Esophagus squamous epithelium (tissue), 5 donors: ENCODE measurements around the gene UBXN10. TPM values are rescaled to one million over a fixed set of nuclear protein-coding genes. Genes with fewer than 3 reads are reported as not detected.

ENCODE experiments used
- DNase-seq: peaks from one replicate; lab custom pipeline; 2025; lab: John Stamatoyannopoulos, UW
- H3K27ac ChIP-seq, 4 donors: fragments of 200-600 bp; sonication (generic); one replicate each; pipeline ENCODE4 v1.5.1; 2016 to 2019; ENCODE audit warnings: mild to moderate bottlenecking in 1 of 4
- H3K27me3 ChIP-seq, 4 donors: fragments of 200-600 bp; sonication (generic); 1 replicate in 3 of 4; 2 replicates in 1 of 4; pipeline versions ENCODE4 v1.5.1 to v1.6.0; 2017 to 2021; ENCODE audit warnings: antibody characterized with exemption in 1 of 4
- H3K36me3 ChIP-seq, 3 donors: fragments of 200-600 bp; sonication (generic); one replicate each; pipeline ENCODE4 v1.5.1; 2016 to 2019
- H3K4me1 ChIP-seq, 3 donors: fragments of 200-600 bp; sonication (generic); one replicate each; pipeline ENCODE4 v1.5.1; 2017 to 2019
- H3K4me3 ChIP-seq, 4 donors: fragments of 200-600 bp; sonication (generic); 1 replicate in 3 of 4; 2 replicates in 1 of 4; pipeline ENCODE4 v1.5.1; 2016 to 2019; ENCODE audit warnings: mild to moderate bottlenecking in 2 of 4, moderate library complexity in 1 of 4
- H3K9me3 ChIP-seq, 3 donors: fragments of 200-600 bp; sonication (generic); one replicate each; pipeline ENCODE4 v1.5.1; 2016 to 2019
- POLR2A ChIP-seq, 4 donors: fragments of 450-650 bp; IDR thresholded peaks; one replicate each; pipeline ENCODE4 v1.6.1; 2017; ENCODE audit warnings: antibody characterized with exemption in 4 of 4, mild to moderate bottlenecking in 4 of 4, moderate library complexity in 3 of 4
- WGBS, 2 donors: methylation state at CpG; one replicate each; pipeline ENCODE4 v1.1.5; 2018; 5-methylcytosine and 5-hydroxymethylcytosine counted together
- intact Hi-C: fragments of 100-400 bp; cut with DNase I; formaldehyde crosslinking; loops from one replicate; pipeline ENCODE4 v1.15.0; 2022
- total RNA-seq, 4 donors: library from RNA; depleted of rRNA; stranded (reverse); fragments of >200 nt; gene quantifications; one replicate each; pipeline ENCODE4 v1.1.0, GENCODE V29; 2016
- TF ChIP-seq, protein P1 (sequence below), 6 experiments: fragments of 450-650 bp in 4 of 6; fragments of 200-600 bp in 2 of 6; sonication (generic) in 2 of 6; IDR thresholded peaks; one replicate each; pipeline ENCODE4 v1.5.1; 2016 to 2019; ENCODE audit warnings: antibody characterized with exemption in 6 of 6, mild to moderate bottlenecking in 4 of 6, moderate library complexity in 4 of 6
- donor health status: DM: yes; HTN: yes; CAD: no.

Gene UBXN10
- total RNA-seq, 4 donors from 2014 or later, result 0.11 to 5.5 (median 0.81) TPM

GRCh38 chr1:20182415-20182814 lies 3.5 kb upstream of the UBXN10 start:
- no peaks in the 10 kb centered on the region for H3K9me3 ChIP-seq
- H3K4me3 ChIP-seq, result no peak overlapping the region
- intact Hi-C loops, result no loop called here
- H3K4me1 ChIP-seq, result peaks cover 5 to 31% (median 15%) of the 10 kb centered on the region in 3 donors
- TF ChIP-seq, protein P1, sequence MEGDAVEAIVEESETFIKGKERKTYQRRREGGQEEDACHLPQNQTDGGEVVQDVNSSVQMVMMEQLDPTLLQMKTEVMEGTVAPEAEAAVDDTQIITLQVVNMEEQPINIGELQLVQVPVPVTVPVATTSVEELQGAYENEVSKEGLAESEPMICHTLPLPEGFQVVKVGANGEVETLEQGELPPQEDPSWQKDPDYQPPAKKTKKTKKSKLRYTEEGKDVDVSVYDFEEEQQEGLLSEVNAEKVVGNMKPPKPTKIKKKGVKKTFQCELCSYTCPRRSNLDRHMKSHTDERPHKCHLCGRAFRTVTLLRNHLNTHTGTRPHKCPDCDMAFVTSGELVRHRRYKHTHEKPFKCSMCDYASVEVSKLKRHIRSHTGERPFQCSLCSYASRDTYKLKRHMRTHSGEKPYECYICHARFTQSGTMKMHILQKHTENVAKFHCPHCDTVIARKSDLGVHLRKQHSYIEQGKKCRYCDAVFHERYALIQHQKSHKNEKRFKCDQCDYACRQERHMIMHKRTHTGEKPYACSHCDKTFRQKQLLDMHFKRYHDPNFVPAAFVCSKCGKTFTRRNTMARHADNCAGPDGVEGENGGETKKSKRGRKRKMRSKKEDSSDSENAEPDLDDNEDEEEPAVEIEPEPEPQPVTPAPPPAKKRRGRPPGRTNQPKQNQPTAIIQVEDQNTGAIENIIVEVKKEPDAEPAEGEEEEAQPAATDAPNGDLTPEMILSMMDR (IDR thresholded peaks at IDR 0.05), result no peak
- no peak for TF ChIP-seq POLR2A (IDR thresholded peaks at IDR 0.05)
- H3K27ac ChIP-seq, result no peak overlapping the region
- no peak for DNase-seq
- H3K36me3 ChIP-seq, result no peaks in the 10 kb centered on the region
- peaks cover 0 to 50% (median 0%) of the 10 kb centered on the region in 4 donors for H3K27me3 ChIP-seq

- no peak overlapping the region for H3K27ac ChIP-seq
- intact Hi-C loops, result no loop called here
- WGBS, 2 donors, result 66 to 72% methylated on average over 6 of the region's 10 CpGs
Measured at GRCh38 chr1:20183035-20183434, 2.9 kb upstream of the UBXN10 start.

GRCh38 chr1:20183616-20184271 lies 2.2 kb upstream of the UBXN10 start:
- WGBS, 2 donors, result 77 to 83% methylated on average over 12 to 13 of the region's 13 CpGs
- intact Hi-C loops, result no loop called here
- TF ChIP-seq, protein P1 (IDR thresholded peaks at IDR 0.05), result no peak
- TF ChIP-seq POLR2A (IDR thresholded peaks at IDR 0.05), result no peak
- no peak overlapping the region for H3K27ac ChIP-seq
- no peak overlapping the region for H3K4me3 ChIP-seq
- H3K36me3 ChIP-seq, result no peaks in the 10 kb centered on the region
- H3K9me3 ChIP-seq, result no peaks in the 10 kb centered on the region
- peaks cover 5 to 39% (median 18%) of the 10 kb centered on the region in 3 donors for H3K4me1 ChIP-seq
- H3K27me3 ChIP-seq, result peaks cover 0 to 62% (median 0%) of the 10 kb centered on the region in 4 donors
- DNase-seq, result no peak

More at GRCh38 chr1:20183035-20183434, 2.9 kb upstream of the UBXN10 start:
- no peaks in the 10 kb centered on the region for H3K9me3 ChIP-seq
- no peak overlapping the region for H3K4me3 ChIP-seq
- no peak for TF ChIP-seq POLR2A (IDR thresholded peaks at IDR 0.05)
- TF ChIP-seq, protein P1 (IDR thresholded peaks at IDR 0.05), result no peak
- no peak for DNase-seq
- peaks cover 0 to 55% (median 0%) of the 10 kb centered on the region in 4 donors for H3K27me3 ChIP-seq
- no peaks in the 10 kb centered on the region for H3K36me3 ChIP-seq
- peaks cover 5 to 36% (median 18%) of the 10 kb centered on the region in 3 donors for H3K4me1 ChIP-seq

DNA sequence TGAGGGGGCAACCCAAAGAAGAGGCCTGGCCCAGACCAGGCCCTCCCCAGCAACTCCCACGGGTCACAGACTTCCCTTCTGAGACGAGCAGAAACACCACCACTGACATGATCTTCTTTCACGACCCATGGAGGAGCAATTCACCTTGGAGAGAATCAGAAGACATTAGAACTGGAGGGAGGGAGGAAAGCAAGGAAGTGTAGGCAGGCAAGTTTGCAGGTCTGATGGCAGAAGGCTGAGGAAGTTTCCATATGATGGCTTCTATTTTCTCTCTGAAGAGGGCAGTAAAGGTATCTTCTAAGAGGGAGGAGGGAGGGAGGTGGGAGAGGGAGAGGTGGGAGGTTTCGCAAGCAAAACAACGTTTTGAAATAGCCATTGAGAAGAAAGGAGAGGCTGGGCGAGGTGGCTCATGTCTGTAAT lies 1.4 kb upstream of the UBXN10 start:
- peaks cover 5 to 39% (median 18%) of the 10 kb centered on the region in 3 donors for H3K4me1 ChIP-seq
- peak overlapping the region in 2 of 4 donors; percentile 79 to 87 for H3K27ac ChIP-seq
- no peaks in the 10 kb centered on the region for H3K36me3 ChIP-seq
- peaks cover 0 to 70% (median 0%) of the 10 kb centered on the region in 4 donors for H3K27me3 ChIP-seq
- no peak for DNase-seq
- H3K9me3 ChIP-seq, result no peaks in the 10 kb centered on the region
- WGBS, 2 donors, result 63 to 71% methylated on average over 5 to 6 of the region's 6 CpGs
- H3K4me3 ChIP-seq, result no peak overlapping the region
- TF ChIP-seq POLR2A (IDR thresholded peaks at IDR 0.05), result no peak
- TF ChIP-seq, protein P1 (IDR thresholded peaks at IDR 0.05), result no peak
- intact Hi-C loops, result no loop called here

- Histone ChIP-seq H3K9me3 (no peaks in the 10 kb centered on the region), H3K27ac (peak overlapping the region; percentile 55 to 87 (median 80)), H3K4me3 (peak overlapping the region; percentile 23 to 61 (median 49)), H3K36me3 (no peaks in the 10 kb centered on the region), H3K4me1 (peaks cover 5 to 39% (median 18%) of the 10 kb centered on the region in 3 donors), H3K27me3 (peaks cover 0 to 77% (median 0%) of the 10 kb centered on the region in 4 donors)
- intact Hi-C loops, result no loop called here
- no peak for DNase-seq
- TF ChIP-seq, protein P1 (IDR thresholded peaks at IDR 0.05), result no peak
- TF ChIP-seq POLR2A (IDR thresholded peaks at IDR 0.05), result no peak
- WGBS, 2 donors, result 65 to 67% methylated on average over 14 to 17 of the region's 17 CpGs
Measured at GRCh38 chr1:20184997-20185833, 681 bp upstream of the UBXN10 start.
